Muscle of leg (tissue), 11 donors: ENCODE measurements around the gene RASIP1. TPM values are rescaled to one million over a fixed set of nuclear protein-coding genes. Genes with fewer than 3 reads are reported as not detected.

ENCODE experiments used
- DNase-seq: peaks from one replicate; pipeline ENCODE4 v3.0.0; 2013
- H3K27ac ChIP-seq: one replicate; pipeline ENCODE4 v1.5.1; 2013; ENCODE audit warnings: mild to moderate bottlenecking, low read length, control low read depth
- H3K27me3 ChIP-seq: one replicate; pipeline ENCODE4 v1.6.1; 2013; ENCODE audit warnings: low read length; ENCODE audit not compliant: control insufficient read depth, insufficient read depth
- H3K36me3 ChIP-seq: one replicate; pipeline ENCODE4 v1.6.1; 2013; ENCODE audit warnings: low read length; ENCODE audit not compliant: control insufficient read depth, insufficient read depth
- H3K4me1 ChIP-seq: one replicate; pipeline ENCODE4 v1.6.1; 2013; ENCODE audit warnings: low read length; ENCODE audit not compliant: control insufficient read depth, insufficient read depth
- H3K4me3 ChIP-seq: one replicate; pipeline ENCODE4 v1.5.1; 2013; ENCODE audit warnings: low read length, control low read depth
- H3K9me3 ChIP-seq: replicated peaks from 2 replicates; pipeline ENCODE4 v1.6.1; 2013; ENCODE audit warnings: low read depth, low read length; ENCODE audit not compliant: control insufficient read depth
- WGBS: methylation state at CpG from one replicate; pipeline ENCODE4 v1.1.5; 2013; ENCODE audit warnings: missing lambda C conversion rate; ENCODE audit not compliant: insufficient coverage; 5-methylcytosine and 5-hydroxymethylcytosine counted together
- polyA plus RNA-seq, 8 donors: library from polyadenylated mRNA; unstranded; fragments of 120-200 nt; gene quantifications; one replicate each; pipeline versions ENCODE4 v1.2.1 to v1.2.3, GENCODE V29; 2013; ENCODE audit warnings: inconsistent platforms in 1 of 8, low replicate concordance in 1 of 8; ENCODE audit not compliant: insufficient read length in 8 of 8, insufficient read depth in 1 of 8
- total RNA-seq: library from RNA; stranded (reverse); fragments of 120-200 nt; gene quantifications from one replicate; pipeline ENCODE4 v1.2.4, GENCODE V29; 2013

The RASIP1 gene
- total and polyA plus RNA-seq, 9 donors, result 14.1 to 27.7 (median 24.5) TPM

DNA sequence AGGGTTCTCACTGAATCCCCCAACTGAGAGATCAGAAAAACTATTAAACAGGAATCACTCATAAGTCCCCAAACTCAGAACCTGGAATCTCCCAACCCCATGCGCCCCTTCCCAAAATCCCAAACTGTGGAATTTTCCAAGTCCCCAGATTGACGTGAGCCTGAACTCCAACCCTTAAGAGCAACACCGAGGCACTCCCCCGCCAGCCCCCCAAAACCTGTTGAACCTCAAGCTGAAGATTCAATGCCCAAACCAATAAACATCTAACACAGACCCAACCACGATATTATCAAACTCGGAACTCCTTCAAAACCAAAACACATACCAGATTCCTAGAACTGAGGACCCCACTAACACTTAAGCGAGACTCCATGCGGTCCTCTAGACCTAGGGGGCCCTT lies 5.7 kb upstream of the RASIP1 start:
- 58% methylated on average over 7 of the region's 8 CpGs for WGBS
- Histone ChIP-seq H3K4me3 (no peak overlapping the region), H3K4me1 (peaks cover 24% of the 10 kb centered on the region), H3K27ac (no peak overlapping the region), H3K27me3 (peaks cover 38% of the 10 kb centered on the region), H3K9me3 (peaks cover 2% of the 10 kb centered on the region), H3K36me3 (no peaks in the 10 kb centered on the region)
- DNase-seq, result no peak

DNA sequence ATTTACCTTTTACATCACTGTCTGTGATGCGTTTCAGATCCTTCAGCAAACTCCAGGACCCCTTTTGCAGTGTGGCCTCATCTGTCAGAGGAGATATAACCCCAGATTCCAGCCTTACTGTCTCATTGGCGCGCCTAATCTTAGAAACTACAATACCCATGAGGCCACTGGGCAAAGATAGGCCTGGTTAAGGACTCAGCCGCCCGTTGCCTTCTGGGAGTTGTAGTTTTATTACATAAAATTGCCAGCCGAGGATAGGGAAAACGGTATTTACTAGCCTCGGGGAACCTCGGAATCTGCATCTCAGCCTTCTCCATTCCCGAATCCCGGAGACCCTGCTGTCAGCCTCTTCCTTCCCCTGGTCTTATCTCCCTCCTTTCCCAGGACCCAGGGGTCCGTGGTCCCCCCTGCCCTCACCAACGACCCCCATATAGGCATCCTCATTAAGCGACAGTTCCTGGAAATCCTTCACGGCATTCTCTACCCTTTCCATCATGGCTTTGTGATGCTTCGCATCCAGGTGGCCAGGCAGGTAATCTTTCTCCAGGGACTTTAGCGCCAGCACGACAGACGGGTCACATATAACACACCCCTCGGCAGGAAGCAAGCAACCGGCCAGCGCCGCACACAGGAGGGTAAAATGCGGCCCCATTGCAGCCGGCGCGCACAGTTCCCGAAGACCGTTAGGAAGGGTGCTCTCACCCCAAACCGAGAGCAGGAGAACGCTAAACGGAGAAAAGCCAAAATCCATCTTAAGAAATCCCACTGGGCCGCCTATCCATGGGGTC lies 5.0 kb upstream of the RASIP1 start:
- peaks cover 2% of the 10 kb centered on the region for H3K9me3 ChIP-seq
- H3K4me1 ChIP-seq, result peaks cover 31% of the 10 kb centered on the region
- H3K27ac ChIP-seq, result no peak overlapping the region
- H3K4me3 ChIP-seq, result no peak overlapping the region
- peaks cover 31% of the 10 kb centered on the region for H3K27me3 ChIP-seq
- 13% methylated on average over 29 of the region's 33 CpGs for WGBS
- no peaks in the 10 kb centered on the region for H3K36me3 ChIP-seq
- DNase-seq, result peak; percentile 80

DNA sequence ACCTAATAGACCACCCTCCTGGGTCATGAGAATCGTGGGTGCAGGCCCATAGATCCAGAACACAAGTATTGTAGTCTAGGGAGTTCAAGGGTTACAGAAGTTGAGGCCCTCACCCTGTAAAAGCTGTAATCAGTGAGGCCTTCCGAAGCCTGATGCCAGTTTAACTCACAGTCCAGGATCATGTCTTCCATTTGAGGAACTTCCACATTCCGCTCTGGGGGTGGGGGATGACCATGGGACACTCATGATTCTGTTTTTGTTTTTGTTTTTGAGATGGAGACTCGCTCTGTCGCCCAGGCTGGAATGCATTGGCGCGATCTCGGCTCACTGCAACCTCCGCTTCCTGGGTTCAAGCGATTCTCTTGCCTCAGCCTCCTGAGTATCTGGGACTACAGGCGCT lies 1.7 kb upstream of the RASIP1 start:
- Histone ChIP-seq H3K36me3 (no peaks in the 10 kb centered on the region), H3K4me3 (no peak overlapping the region), H3K4me1 (peaks cover 48% of the 10 kb centered on the region), H3K27ac (no peak overlapping the region), H3K27me3 (peaks cover 23% of the 10 kb centered on the region), H3K9me3 (peaks cover 2% of the 10 kb centered on the region)
- no peak for DNase-seq
- WGBS, result 89% methylated on average over 7 of the region's 11 CpGs

DNA sequence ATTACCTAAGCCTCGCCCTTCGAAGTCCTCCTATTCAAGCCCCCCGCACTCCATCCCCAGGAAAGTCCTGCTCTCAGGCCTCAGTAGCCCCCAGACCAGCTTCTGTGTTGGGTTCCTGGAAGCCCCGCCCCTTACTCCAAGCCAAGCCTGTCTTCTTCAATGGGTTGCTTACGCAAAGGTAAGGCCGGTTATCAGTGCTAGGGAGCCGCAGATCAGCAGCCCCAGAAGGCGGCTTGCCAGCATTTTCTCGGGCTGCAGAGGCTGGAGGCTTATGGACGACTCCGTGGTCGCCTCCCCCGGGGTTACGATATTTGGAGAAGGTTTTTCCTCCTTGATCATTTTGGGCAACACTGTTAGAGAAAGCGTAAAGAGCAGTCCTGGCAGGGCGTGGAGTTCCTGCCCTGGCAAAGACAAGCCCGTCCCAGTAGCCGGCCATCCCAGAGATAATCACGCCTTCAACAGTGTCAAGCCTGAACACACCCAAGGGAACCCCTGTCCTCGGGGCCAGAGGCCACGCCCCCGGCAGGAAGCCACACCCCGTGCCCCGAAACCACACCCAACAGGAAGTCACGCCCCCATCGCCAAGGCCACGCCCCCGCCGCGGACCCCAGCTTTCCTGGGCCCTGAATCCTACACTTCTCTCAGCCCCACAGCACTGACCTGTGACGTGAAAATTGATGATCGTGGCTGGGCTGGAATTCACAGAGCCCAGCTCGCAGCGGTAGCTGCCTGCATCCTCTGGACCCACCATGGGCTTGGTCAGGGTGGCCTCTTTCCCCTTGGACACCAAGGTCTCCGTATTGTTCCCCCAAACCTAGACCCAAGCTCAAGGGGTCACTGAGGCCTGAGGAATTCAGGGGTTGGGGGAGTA lies 954 bp upstream of the RASIP1 start:
- Histone ChIP-seq H3K27me3 (peaks cover 16% of the 10 kb centered on the region), H3K4me1 (peaks cover 45% of the 10 kb centered on the region), H3K4me3 (peak overlapping the region; percentile 53), H3K9me3 (peaks cover 2% of the 10 kb centered on the region), H3K36me3 (no peaks in the 10 kb centered on the region), H3K27ac (peak overlapping the region; percentile 79)
- DNase-seq, result no peak
- WGBS, result 42% methylated on average over 28 of the region's 35 CpGs

DNA sequence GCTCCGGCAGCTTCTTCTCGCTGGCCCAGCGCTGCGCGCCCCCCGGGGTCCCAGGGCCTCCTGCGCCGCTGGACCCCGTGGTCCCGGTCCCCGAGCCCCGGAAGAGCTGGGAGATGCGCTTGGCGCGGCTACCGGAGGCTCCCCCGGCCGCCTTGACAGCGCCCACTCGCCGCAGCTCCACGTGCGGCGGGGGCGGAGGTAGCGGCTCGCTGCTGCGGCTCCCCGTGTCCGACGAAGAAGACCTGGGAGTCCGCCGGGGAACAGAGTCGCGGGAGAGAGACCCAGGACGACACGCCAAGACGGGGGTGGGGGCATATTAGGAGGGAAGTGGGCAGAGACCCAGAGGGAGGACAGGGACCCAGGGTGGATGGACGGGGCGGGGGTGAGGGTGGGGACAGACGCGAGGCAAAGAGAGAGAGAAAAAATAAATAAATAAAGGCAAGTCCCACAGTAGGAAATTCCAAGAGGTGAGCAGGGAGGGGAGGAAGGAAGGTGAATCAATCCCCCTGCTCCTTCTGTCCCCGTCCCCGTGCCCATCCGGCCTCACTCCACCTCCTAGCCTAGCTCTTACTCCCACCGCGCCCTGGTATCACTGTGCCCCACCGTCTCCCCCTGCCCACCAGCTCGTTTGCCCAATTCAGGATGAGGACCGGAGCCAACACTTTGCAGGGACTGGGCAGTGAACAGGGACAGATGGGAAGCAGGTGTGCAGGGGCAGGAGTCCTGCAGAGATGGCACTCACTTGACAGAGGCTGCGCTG lies 826 bp downstream of the RASIP1 start:
- peaks cover 7% of the 10 kb centered on the region for H3K27me3 ChIP-seq
- DNase-seq, result peak; percentile 68
- H3K27ac ChIP-seq, result peak overlapping the region; percentile 79
- peak overlapping the region; percentile 53 for H3K4me3 ChIP-seq
- peaks cover 48% of the 10 kb centered on the region for H3K4me1 ChIP-seq
- H3K36me3 ChIP-seq, result peaks cover 6% of the 10 kb centered on the region
- H3K9me3 ChIP-seq, result no peaks in the 10 kb centered on the region
- WGBS, result 8% methylated on average over 48 of the region's 51 CpGs

DNA sequence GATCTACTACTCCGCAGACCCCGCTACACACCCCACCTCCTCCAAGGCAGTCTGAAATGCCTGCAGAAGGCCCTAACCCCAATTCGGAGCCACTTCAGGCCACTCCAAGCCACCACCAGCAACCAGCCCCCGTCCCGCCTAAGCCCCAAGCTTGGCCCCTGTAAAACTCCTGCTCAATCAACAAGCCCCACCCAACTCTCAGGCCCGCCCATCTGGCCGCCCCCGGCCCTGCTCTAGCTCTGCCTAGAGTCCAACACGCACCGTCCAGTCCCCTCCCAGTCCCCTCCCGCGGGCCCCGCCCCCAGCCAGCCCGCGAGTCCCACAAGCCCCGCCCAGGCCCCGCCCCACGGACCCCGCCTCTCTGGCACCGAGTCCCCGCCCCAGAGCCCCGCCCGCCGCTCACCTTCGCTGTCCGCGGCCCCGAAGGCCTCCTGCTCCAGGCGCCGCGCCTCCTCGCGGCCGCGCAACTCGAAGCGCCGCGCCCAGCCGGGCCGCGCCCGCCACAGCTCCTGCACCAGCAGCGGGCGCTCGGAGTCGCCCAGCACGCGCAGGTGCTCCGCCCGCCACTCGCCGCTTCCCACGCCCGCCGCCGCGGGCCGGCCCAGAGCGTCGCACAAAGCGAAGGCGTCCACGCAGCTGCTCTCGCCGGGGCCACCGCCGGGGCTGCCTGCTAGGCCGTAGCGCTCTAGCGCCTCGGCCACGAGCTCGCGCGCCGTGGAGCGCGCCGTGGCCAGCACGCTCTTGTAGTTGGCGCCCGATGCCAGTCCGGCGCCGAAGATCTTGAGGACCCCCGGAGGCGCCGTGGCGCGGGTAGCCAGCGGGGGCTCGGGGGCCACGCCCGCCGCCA lies 1.6 kb downstream of the RASIP1 start:
- WGBS, result 2% methylated on average over 85 of the region's 96 CpGs
- H3K36me3 ChIP-seq, result peaks cover 8% of the 10 kb centered on the region
- H3K27me3 ChIP-seq, result peaks cover 7% of the 10 kb centered on the region
- no peaks in the 10 kb centered on the region for H3K9me3 ChIP-seq
- peak overlapping the region; percentile 92 for H3K27ac ChIP-seq
- peak; percentile 96 for DNase-seq
- peak overlapping the region; percentile 53 for H3K4me3 ChIP-seq
- peaks cover 48% of the 10 kb centered on the region for H3K4me1 ChIP-seq

DNA sequence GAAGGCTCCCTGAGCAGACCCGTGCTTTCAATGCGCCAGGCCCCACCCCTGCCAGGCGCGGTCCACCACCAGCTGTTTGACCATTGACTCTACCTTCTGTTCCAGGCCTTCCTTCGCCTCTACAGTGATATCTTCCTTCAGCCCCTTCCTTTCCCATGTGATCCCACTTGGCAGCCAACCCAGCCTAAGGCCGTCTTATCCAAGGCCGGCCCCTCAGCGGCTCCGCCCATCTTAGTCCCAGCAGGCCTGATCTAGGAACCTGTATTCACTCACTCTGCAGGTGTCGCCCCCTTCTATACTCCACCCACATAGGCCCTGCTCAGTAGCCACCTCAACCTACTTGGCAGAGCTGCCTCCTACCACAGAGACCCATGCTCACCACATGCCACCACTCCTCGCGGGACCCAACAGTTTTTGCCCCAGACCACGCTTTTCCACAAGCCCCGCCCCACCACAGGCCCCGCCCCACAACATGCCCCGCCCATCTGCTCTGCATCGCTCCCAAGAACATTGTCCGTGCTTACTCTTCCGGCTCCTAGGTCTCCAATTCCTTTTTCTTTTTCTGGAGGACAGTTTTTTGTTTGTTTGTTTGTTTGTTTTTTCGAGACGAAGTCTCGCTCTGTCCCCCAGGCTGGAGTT lies 2.9 kb downstream of the RASIP1 start:
- Histone ChIP-seq H3K36me3 (peaks cover 12% of the 10 kb centered on the region), H3K27ac (peak overlapping the region; percentile 82), H3K4me1 (peaks cover 48% of the 10 kb centered on the region), H3K9me3 (no peaks in the 10 kb centered on the region), H3K4me3 (no peak overlapping the region), H3K27me3 (peaks cover 7% of the 10 kb centered on the region)
- DNase-seq, result peak; percentile 82
- WGBS, result 42% methylated on average over 17 of the region's 22 CpGs

DNA sequence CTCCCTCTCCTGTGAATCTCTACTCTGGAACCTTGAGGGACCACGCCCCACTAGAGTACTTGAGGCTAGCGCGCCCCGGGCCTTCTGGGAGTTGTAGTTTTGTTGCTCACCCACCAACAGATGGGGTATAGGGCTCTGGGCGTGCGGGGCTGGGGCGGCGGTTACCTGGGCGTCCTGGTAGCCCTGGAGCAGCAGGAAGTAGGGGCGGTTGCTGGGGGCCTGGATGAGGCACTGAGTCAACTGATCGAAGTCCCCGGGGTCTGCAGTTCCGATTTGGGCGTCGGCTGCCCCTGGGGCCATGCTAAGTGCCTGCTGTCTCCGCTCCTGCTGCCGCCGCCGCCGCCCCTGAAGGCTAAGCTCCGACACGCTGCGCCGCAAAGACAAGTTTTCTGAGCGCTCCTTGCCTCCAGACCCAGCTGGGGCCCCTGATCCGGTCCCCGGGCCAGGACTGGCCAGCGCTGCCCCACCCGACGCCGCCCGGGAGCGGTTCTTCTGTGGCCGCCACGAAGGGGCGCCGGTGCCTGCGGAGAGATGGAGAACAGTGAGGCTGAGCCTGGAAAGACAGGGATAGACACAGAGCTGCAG lies 5.3 kb downstream of the RASIP1 start:
- H3K9me3 ChIP-seq, result no peaks in the 10 kb centered on the region
- WGBS, result 24% methylated on average over 34 of the region's 38 CpGs
- no peak for DNase-seq
- no peak overlapping the region for H3K27ac ChIP-seq
- H3K4me3 ChIP-seq, result peak overlapping the region; percentile 5
- H3K27me3 ChIP-seq, result peaks cover 7% of the 10 kb centered on the region
- peaks cover 29% of the 10 kb centered on the region for H3K4me1 ChIP-seq
- peaks cover 17% of the 10 kb centered on the region for H3K36me3 ChIP-seq

DNA sequence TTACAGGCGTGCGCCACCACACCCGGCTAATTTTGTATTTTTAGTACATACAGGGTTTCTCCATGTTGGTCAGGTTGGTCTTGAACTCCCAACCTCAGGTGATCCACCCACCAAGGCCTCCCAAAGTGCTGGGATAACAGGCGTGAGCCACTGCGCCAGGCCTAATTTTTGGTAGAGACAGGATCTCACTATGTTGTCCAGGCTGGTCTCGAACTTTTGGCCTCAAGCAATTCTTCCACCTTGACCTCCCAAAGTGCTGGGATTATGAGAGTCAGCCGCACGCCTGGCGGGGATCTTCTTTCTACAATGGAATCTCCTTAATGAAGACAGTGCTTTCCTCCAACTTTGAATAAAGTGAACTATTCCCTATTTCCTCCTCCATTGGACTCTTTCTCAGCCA lies 5.8 kb downstream of the RASIP1 start:
- Histone ChIP-seq H3K27me3 (peaks cover 3% of the 10 kb centered on the region), H3K4me1 (peaks cover 24% of the 10 kb centered on the region), H3K9me3 (no peaks in the 10 kb centered on the region), H3K27ac (no peak overlapping the region), H3K4me3 (no peak overlapping the region), H3K36me3 (peaks cover 17% of the 10 kb centered on the region)
- DNase-seq, result no peak
- 91% methylated on average over 4 of the region's 9 CpGs for WGBS
